IPS-18a (cell line): ENCODE data around the gene FOXJ2.
"Not testable (repeated sequence)": the region's sequence is repeated elsewhere in the genome, so short reads cannot be mapped to it uniquely, and the experiment has no call there.

Experiments
- H3K27ac ChIP-seq: one replicate; pipeline ENCODE4 v1.5.1; 2013; ENCODE audit warnings: low read length
- H3K27me3 ChIP-seq: one replicate; pipeline ENCODE4 v1.6.1; 2013; ENCODE audit warnings: mild to moderate bottlenecking, low read length; ENCODE audit not compliant: control insufficient read depth, insufficient read depth
- H3K36me3 ChIP-seq: one replicate; pipeline ENCODE4 v1.6.1; 2013; ENCODE audit warnings: low read depth, low read length; ENCODE audit not compliant: control insufficient read depth
- H3K4me1 ChIP-seq: one replicate; pipeline ENCODE4 v1.6.1; 2013; ENCODE audit warnings: low read depth, low read length; ENCODE audit not compliant: control insufficient read depth
- H3K4me3 ChIP-seq: one replicate; pipeline ENCODE4 v1.5.1; 2013; ENCODE audit warnings: low read length
- H3K9ac ChIP-seq: one replicate; pipeline ENCODE4 v1.6.1; 2013; ENCODE audit warnings: mild to moderate bottlenecking, low read length, moderate library complexity
- H3K9me3 ChIP-seq: one replicate; pipeline ENCODE4 v1.6.1; 2013; ENCODE audit warnings: low read depth, low read length; ENCODE audit not compliant: control insufficient read depth

FOXJ2 gene

GRCh38 chr12:8004897-8005296 lies 27.6 kb upstream of the FOXJ2 start:
- not testable (repeated sequence) for H3K4me1 ChIP-seq, H3K27ac ChIP-seq, H3K4me3 ChIP-seq, H3K9me3 ChIP-seq, H3K27me3 ChIP-seq, H3K36me3 ChIP-seq, H3K9ac ChIP-seq

- Histone ChIP-seq H3K27me3 (no peaks in the 10 kb centered on the region), H3K36me3 (no peaks in the 10 kb centered on the region), H3K4me1 (no peaks in the 10 kb centered on the region), H3K9ac (no peak overlapping the region), H3K4me3 (no peak overlapping the region), H3K27ac (no peak overlapping the region), H3K9me3 (no peaks in the 10 kb centered on the region)
These were observed 21.2 kb upstream of the FOXJ2 start for GRCh38 chr12:8011331-8011730.

DNA sequence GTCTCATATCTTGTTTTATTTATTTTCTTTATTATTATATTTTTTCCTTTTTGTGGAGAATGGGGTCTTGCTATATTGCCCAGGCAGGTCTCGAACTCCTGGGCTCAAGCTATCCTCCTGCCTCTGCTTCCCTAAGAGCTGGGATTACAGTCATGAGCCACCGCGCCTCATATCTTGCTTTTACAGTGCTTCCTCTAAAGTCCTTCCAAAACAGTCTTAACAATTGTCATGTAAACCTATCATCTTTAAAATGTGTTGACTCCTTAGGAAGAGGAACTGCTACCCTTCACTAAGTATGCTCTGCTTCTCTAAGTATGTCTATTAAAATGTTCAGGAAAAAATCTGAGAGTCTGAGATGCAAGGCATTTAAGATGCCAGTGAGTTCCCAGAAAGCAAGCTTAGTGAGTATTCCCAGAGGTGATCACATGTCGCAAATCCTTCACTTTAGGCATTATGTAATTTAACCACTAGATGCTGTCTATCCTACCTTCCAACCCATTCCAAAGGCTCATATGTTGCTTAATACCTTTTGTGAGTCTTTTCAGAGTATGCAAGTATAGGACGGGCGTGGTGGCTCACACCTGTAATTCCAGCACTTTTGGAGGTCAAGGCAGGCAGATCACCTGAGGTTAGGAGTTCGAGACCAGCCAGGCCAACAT lies 19.7 kb upstream of the FOXJ2 start:
- H3K9me3 ChIP-seq = no peaks in the 10 kb centered on the region
- no peak overlapping the region for H3K4me3 ChIP-seq
- no peaks in the 10 kb centered on the region for H3K4me1 ChIP-seq
- H3K36me3 ChIP-seq = no peaks in the 10 kb centered on the region
- H3K9ac ChIP-seq = no peak overlapping the region
- no peak overlapping the region for H3K27ac ChIP-seq
- H3K27me3 ChIP-seq = peaks cover 3% of the 10 kb centered on the region

- Histone ChIP-seq H3K4me1 (no peaks in the 10 kb centered on the region), H3K9me3 (no peaks in the 10 kb centered on the region), H3K4me3 (no peak overlapping the region), H3K27me3 (peaks cover 3% of the 10 kb centered on the region), H3K27ac (no peak overlapping the region), H3K36me3 (no peaks in the 10 kb centered on the region), H3K9ac (no peak overlapping the region)
These were observed 17.7 kb upstream of the FOXJ2 start for GRCh38 chr12:8014836-8015235.

- not testable (repeated sequence) for H3K36me3 ChIP-seq, H3K27ac ChIP-seq, H3K9me3 ChIP-seq, H3K27me3 ChIP-seq, H3K9ac ChIP-seq, H3K4me1 ChIP-seq
- peak overlapping the region; percentile 74 for H3K4me3 ChIP-seq
These were observed 14.3 kb upstream of the FOXJ2 start for GRCh38 chr12:8018213-8018612.

GRCh38 chr12:8018666-8019581 lies 13.6 kb upstream of the FOXJ2 start:
- no peaks in the 10 kb centered on the region for H3K36me3 ChIP-seq
- H3K27me3 ChIP-seq = peaks cover 3% of the 10 kb centered on the region
- H3K9ac ChIP-seq = no peak overlapping the region
- H3K4me3 ChIP-seq = peak overlapping the region; percentile 74
- no peak overlapping the region for H3K27ac ChIP-seq
- no peaks in the 10 kb centered on the region for H3K9me3 ChIP-seq
- no peaks in the 10 kb centered on the region for H3K4me1 ChIP-seq

DNA sequence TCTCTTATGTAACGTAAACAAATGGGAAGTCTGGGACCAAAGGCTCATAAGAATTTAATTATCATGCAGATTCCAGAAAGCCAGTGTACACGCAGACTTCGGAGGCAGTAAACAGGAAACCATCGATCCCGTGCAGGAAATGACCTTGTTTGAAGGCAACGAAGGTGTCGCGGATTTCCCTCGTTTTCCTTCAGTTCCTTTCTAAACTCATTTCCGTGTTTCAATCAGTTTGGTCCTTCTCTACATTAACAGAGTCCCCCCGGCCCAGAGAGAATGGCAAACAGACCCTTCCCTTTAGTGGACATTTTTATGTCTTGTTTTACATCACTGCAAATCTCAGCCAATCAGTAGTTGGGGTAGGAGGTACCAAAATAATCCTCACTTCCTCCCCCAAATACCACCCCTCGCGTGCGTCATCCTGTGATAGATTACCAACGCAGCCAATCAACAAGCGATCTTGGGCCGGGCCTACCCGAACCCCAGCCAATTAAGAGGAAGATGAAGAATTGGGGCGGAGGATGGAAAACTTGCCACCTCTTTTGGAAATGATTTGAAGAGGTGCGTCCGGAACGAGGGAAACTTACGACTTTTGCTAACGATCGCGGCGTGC lies 6.1 kb upstream of the FOXJ2 start:
- H3K9ac ChIP-seq = peak overlapping the region; percentile 81
- no peaks in the 10 kb centered on the region for H3K27me3 ChIP-seq
- H3K27ac ChIP-seq = peak overlapping the region; percentile 80
- H3K36me3 ChIP-seq = no peaks in the 10 kb centered on the region
- no peaks in the 10 kb centered on the region for H3K9me3 ChIP-seq
- peaks cover 5% of the 10 kb centered on the region for H3K4me1 ChIP-seq
- peak overlapping the region; percentile 67 for H3K4me3 ChIP-seq

GRCh38 chr12:8027856-8028255 lies 4.7 kb upstream of the FOXJ2 start:
- Histone ChIP-seq H3K36me3 (no peaks in the 10 kb centered on the region), H3K4me1 (peaks cover 7% of the 10 kb centered on the region), H3K27me3 (peaks cover 5% of the 10 kb centered on the region), H3K9me3 (no peaks in the 10 kb centered on the region), H3K4me3 (peak overlapping the region; percentile 67), H3K9ac (no peak overlapping the region), H3K27ac (no peak overlapping the region)

GRCh38 chr12:8028267-8028666 lies 4.2 kb upstream of the FOXJ2 start:
- peaks cover 5% of the 10 kb centered on the region for H3K27me3 ChIP-seq
- H3K36me3 ChIP-seq = no peaks in the 10 kb centered on the region
- no peaks in the 10 kb centered on the region for H3K9me3 ChIP-seq
- H3K4me1 ChIP-seq = peaks cover 7% of the 10 kb centered on the region
- H3K9ac ChIP-seq = no peak overlapping the region
- H3K27ac ChIP-seq = no peak overlapping the region
- peak overlapping the region; percentile 67 for H3K4me3 ChIP-seq

GRCh38 chr12:8030189-8030588 lies 2.3 kb upstream of the FOXJ2 start:
- H3K9ac ChIP-seq = no peak overlapping the region
- H3K27ac ChIP-seq = no peak overlapping the region
- no peaks in the 10 kb centered on the region for H3K36me3 ChIP-seq
- peaks cover 5% of the 10 kb centered on the region for H3K27me3 ChIP-seq
- H3K4me3 ChIP-seq = no peak overlapping the region
- H3K9me3 ChIP-seq = no peaks in the 10 kb centered on the region
- peaks cover 24% of the 10 kb centered on the region for H3K4me1 ChIP-seq

DNA sequence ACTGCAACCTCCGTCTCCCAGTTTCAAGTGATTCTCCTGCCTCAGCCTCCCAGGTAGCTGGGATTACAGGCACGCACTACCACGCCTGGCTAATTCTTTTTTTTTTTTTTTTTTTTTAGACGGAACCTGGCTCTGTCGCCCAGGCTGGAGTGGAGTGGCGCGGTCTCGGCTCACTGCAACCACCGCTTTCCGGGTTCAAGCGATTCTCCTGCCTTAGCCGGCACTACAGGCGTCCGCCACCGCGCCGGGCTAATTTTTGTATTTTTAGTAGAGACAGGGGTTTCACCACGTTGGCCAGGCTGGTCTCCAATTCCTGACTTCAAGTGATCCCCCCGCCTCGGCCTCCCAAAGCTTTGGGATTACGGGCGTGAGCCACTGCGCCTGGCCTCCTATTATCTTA lies 1.5 kb upstream of the FOXJ2 start:
- not testable (repeated sequence) for H3K27me3 ChIP-seq, H3K27ac ChIP-seq, H3K9me3 ChIP-seq, H3K36me3 ChIP-seq, H3K9ac ChIP-seq, H3K4me3 ChIP-seq
- peaks cover 33% of the 10 kb centered on the region for H3K4me1 ChIP-seq
